GM12865 (cell line): Measurements from ENCODE around the gene ARHGAP4.

Source experiments
- DNase-seq: peaks from one replicate; pipeline ENCODE4 v3.0.0; 2010; ENCODE audit warnings: low read depth
- H3K4me3 ChIP-seq: 2 replicates; pipeline ENCODE4 v1.5.1; 2011; ENCODE audit warnings: mild to moderate bottlenecking, low read depth, low read length, control low read depth
- TF ChIP-seq, protein P1 (sequence below): IDR thresholded peaks from 2 replicates; pipeline ENCODE4 v1.5.1; 2011; ENCODE audit warnings: low read length, control low read depth, low read depth, inconsistent platforms; ENCODE audit not compliant: insufficient read depth; ENCODE audit errors: missing control alignments

ARHGAP4 gene

GRCh38 chrX:153877571-153878261 lies 48.3 kb downstream of the ARHGAP4 start:
- H3K4me3 ChIP-seq = no peak overlapping the region
- TF ChIP-seq, protein P1, sequence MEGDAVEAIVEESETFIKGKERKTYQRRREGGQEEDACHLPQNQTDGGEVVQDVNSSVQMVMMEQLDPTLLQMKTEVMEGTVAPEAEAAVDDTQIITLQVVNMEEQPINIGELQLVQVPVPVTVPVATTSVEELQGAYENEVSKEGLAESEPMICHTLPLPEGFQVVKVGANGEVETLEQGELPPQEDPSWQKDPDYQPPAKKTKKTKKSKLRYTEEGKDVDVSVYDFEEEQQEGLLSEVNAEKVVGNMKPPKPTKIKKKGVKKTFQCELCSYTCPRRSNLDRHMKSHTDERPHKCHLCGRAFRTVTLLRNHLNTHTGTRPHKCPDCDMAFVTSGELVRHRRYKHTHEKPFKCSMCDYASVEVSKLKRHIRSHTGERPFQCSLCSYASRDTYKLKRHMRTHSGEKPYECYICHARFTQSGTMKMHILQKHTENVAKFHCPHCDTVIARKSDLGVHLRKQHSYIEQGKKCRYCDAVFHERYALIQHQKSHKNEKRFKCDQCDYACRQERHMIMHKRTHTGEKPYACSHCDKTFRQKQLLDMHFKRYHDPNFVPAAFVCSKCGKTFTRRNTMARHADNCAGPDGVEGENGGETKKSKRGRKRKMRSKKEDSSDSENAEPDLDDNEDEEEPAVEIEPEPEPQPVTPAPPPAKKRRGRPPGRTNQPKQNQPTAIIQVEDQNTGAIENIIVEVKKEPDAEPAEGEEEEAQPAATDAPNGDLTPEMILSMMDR = no peak
- DNase-seq = no peak

DNA sequence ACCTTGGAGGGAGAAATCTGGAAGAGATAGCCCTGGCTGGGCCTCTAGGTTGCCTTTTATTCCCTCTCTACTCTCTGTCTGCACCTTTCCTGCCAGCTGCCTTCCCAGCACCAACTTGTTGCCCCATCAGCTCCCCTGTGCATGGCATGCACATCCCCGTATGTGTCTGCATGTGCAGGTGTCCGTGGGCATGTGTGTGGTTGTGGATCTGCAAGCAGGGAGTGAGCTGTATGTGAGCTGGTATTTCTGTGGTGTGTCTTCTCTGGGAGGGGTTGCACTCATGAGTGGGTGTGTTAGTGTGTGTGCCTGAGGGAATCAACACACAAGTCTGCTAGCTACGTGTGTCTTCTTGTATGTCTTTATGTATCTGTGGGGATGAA lies 50.0 kb downstream of the ARHGAP4 start:
- TF ChIP-seq, protein P1 = no peak
- no peak for DNase-seq
- H3K4me3 ChIP-seq = no peak overlapping the region

- DNase-seq = peak; percentile 32
Observed at GRCh38 chrX:153875391-153876111, 50.5 kb downstream of the ARHGAP4 start.

DNA sequence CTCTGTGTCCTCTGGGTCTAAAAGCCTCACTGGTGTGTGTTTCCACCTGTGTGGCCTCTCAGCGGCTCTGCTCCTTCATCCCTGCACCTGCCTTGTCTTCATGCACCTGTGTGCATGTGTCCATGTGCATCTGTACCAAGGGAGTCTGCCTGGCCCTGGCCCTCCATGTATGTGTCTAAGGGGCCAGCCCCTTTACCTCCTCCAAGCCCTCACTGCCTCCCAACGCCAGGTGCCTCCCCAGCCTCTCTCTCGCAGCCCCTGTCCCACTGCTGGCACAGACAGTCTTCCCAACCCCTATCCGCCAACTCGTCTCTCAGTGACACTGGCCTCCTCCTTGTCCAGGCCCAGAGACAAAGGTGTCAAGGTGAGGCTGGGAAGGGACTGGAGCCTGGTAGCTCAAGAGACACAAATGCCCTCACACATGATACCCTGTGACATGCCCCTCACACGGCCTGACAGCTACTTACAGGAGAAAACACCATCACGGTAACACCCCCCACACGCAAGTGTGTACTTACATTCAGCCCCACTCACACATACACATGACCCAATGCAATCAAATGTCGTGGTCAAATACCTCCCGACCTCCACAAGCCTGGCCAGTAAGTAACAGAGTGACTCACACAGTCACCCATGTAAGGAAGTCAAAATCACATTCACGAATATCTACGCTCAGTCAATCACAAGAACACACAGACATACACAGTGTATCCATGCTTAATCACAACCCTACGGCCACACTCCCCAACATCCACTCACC lies 51.5 kb downstream of the ARHGAP4 start:
- TF ChIP-seq, protein P1 = no peak
- DNase-seq = no peak
- no peak overlapping the region for H3K4me3 ChIP-seq

More at GRCh38 chrX:153875391-153876111, 50.5 kb downstream of the ARHGAP4 start:
- no peak overlapping the region for H3K4me3 ChIP-seq
- TF ChIP-seq, protein P1 = no peak

DNA sequence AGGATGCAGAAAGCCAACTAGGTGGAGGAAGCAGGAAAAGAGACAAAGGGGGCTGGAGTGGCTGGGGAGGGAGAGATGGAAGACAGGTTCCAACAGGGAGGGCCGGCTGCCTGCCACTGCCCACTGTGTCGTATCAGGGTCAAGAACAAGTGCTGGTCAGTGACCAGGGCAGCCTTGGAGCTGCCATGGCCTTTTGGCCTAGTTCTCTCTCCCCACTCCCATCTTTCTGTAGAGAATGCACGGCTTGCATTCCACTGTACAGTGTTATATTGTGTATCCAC lies 52.0 kb downstream of the ARHGAP4 start:
- TF ChIP-seq, protein P1 = no peak
- no peak overlapping the region for H3K4me3 ChIP-seq
- no peak for DNase-seq

DNA sequence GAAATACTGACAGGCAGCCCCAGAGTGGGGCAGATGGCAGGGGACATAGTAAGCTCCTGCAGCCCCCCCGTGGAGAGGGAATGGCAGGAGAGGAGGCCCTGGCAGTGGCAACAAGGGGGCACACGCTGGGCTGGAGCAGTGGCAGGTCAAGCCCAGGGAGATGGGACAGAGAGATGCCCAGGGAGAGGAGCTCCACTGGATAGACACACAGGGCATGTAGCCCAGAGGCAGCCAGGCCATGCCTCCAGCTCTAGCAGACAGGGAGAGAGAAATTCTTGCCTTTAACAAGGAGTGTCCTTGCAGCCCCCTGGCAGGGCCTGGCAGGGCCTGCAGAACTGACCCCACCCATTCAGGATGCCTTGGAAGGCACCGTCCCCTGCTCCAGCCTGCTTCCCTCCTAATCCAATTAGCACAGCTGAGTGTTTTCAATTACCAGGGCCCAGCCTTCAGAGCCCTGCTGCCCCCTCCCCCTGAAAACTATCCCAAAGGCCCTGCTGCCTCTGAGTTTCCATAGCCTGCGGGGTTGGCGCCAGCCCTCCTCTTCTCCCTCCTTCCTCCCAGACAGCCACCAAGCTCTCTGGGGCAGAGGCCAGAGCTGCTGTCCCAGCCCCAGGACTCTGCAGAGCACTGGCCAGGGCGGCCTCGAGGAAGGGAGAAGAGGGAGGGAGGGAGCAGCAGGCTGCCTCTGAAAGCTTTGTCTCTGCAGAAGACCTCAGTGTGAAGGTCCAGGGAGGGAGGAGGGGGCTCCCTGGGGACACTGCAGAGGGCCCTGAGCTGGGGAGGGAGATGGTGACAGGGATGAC lies 52.6 kb downstream of the ARHGAP4 start:
- DNase-seq = no peak
- TF ChIP-seq, protein P1 = no peak
- H3K4me3 ChIP-seq = no peak overlapping the region
